OCI-LY3 (cell line): Measurements from ENCODE around the gene MPC2.
"Not testable (repeated sequence)": the region's sequence is repeated elsewhere in the genome, so short reads cannot be mapped to it uniquely, and the experiment has no call there.

Source experiments
- H2AFZ ChIP-seq: fragments of 200-600, 300-600 bp; shearing (Covaris generic); 2 replicates; pipeline ENCODE4 v1.6.0; 2014; ENCODE audit warnings: antibody characterized with exemption, low read depth, low read length
- H3K27ac ChIP-seq: fragments of 200-600, 300-600 bp; sonication (generic); 2 replicates; pipeline ENCODE4 v1.5.1; 2014; ENCODE audit warnings: mild to moderate bottlenecking, low read length, moderate library complexity, mixed read lengths
- H3K27me3 ChIP-seq: fragments of 200-600, 300-600 bp; sonication (generic); 2 replicates; pipeline ENCODE4 v1.6.1; 2014; ENCODE audit warnings: low read depth, low read length, mixed read lengths
- H3K36me3 ChIP-seq: fragments of 200-600, 300-600 bp; sonication (generic); replicated peaks from 2 replicates; pipeline ENCODE3; 2014; ENCODE audit warnings: low read depth, low read length, mixed read lengths
- H3K4me1 ChIP-seq: fragments of 300-600, 200-600 bp; sonication (generic); 2 replicates; pipeline ENCODE4 v1.6.1; 2014; ENCODE audit warnings: low read length, mixed read lengths
- H3K4me2 ChIP-seq: fragments of 200-600, 300-600 bp; sonication (generic); 2 replicates; pipeline ENCODE4 v1.6.1; 2014; ENCODE audit warnings: low read length, mixed read lengths
- H3K4me3 ChIP-seq: fragments of 300-600, 200-600 bp; sonication (generic); 2 replicates; pipeline ENCODE4 v1.5.1; 2014; ENCODE audit warnings: antibody characterized with exemption, mild to moderate bottlenecking, low read length, moderate library complexity
- H3K79me2 ChIP-seq: fragments of 300-600, 200-600 bp; shearing (Covaris generic); 2 replicates; pipeline ENCODE4 v1.6.1; 2014; ENCODE audit warnings: mild to moderate bottlenecking, low read length, mixed read lengths
- H3K9ac ChIP-seq: fragments of 300-600, 200-600 bp; shearing (Covaris generic); 2 replicates; pipeline ENCODE4 v1.6.0; 2014; ENCODE audit warnings: mild to moderate bottlenecking, low read length, moderate library complexity
- H3K9me3 ChIP-seq: fragments of 200-600, 300-600 bp; shearing (Covaris generic); 2 replicates; pipeline ENCODE4 v1.6.1; 2014; ENCODE audit warnings: low read length, mixed read lengths; ENCODE audit not compliant: insufficient read depth
- H4K20me1 ChIP-seq: fragments of 200-600, 300-600 bp; sonication (generic); 2 replicates; pipeline ENCODE4 v1.6.1; 2016; ENCODE audit warnings: low read length, mixed read lengths; ENCODE audit not compliant: insufficient read depth

The MPC2 gene

GRCh38 chr1:167866739-167867414, 70.0 kb downstream of the MPC2 start:
- H3K4me2 ChIP-seq = not testable (repeated sequence)

More at GRCh38 chr1:167866739-167867414, 70.0 kb downstream of the MPC2 start:
- H2AFZ ChIP-seq, H3K79me2 ChIP-seq, H3K4me3 ChIP-seq, H3K27me3 ChIP-seq, H3K4me1 ChIP-seq, H3K36me3 ChIP-seq, H3K9ac ChIP-seq, H3K9me3 ChIP-seq, H4K20me1 ChIP-seq, H3K27ac ChIP-seq: not testable (repeated sequence)
